ENCODE data around the gene MYO7A. TPM values are rescaled to one million over a fixed set of nuclear protein-coding genes. Genes with fewer than 3 reads are reported as not detected.

MYO7A gene
- total RNA-seq, 1 donor from 2014 or later: 46.4 TPM

DNA sequence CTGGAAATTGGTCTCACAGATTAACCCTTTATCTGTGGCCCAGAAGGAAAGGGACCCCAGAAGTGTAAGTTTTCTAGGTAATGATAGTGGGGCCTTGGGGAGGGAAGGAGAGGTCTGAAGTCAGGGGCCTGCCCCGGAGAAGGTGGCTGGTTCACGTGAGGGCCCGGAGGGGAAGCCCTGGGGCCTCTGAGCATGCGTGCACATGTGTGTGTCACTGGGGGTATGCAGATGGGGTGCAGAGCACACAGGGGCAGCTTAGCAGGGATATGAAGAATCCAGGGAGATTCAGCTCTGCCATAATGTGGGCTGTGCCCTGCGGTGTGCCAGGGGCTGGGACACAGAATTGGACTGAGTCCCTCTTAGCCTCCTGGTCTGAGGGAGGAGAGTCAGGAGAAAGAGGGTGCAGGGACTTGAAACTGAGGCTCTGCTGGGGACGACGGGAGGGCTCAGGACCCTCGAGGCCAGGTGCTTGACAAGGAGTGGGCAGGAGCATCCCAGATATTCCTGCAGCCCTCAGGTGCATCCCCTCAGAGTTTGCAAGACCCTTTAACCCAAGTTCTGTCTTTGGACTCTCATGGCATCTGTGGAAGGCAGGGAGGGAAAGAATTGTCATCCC, 15.5 kb downstream of the MYO7A start:
- TF ChIP-seq, protein P1, sequence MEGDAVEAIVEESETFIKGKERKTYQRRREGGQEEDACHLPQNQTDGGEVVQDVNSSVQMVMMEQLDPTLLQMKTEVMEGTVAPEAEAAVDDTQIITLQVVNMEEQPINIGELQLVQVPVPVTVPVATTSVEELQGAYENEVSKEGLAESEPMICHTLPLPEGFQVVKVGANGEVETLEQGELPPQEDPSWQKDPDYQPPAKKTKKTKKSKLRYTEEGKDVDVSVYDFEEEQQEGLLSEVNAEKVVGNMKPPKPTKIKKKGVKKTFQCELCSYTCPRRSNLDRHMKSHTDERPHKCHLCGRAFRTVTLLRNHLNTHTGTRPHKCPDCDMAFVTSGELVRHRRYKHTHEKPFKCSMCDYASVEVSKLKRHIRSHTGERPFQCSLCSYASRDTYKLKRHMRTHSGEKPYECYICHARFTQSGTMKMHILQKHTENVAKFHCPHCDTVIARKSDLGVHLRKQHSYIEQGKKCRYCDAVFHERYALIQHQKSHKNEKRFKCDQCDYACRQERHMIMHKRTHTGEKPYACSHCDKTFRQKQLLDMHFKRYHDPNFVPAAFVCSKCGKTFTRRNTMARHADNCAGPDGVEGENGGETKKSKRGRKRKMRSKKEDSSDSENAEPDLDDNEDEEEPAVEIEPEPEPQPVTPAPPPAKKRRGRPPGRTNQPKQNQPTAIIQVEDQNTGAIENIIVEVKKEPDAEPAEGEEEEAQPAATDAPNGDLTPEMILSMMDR (IDR thresholded peaks at IDR 0.05): no peak
- H3K27me3 ChIP-seq: no peaks in the 10 kb centered on the region
- intact Hi-C loops (cut with DNase I): no loop called here
- no peak overlapping the region for H3K27ac ChIP-seq
- H3K9me3 ChIP-seq: no peaks in the 10 kb centered on the region
- H3K4me3 ChIP-seq: no peak overlapping the region
- no peaks in the 10 kb centered on the region for H3K4me1 ChIP-seq
- H3K36me3 ChIP-seq: no peaks in the 10 kb centered on the region
- DNase-seq (ENCODE audit: low spot score in 2 of 2): no peak

DNA sequence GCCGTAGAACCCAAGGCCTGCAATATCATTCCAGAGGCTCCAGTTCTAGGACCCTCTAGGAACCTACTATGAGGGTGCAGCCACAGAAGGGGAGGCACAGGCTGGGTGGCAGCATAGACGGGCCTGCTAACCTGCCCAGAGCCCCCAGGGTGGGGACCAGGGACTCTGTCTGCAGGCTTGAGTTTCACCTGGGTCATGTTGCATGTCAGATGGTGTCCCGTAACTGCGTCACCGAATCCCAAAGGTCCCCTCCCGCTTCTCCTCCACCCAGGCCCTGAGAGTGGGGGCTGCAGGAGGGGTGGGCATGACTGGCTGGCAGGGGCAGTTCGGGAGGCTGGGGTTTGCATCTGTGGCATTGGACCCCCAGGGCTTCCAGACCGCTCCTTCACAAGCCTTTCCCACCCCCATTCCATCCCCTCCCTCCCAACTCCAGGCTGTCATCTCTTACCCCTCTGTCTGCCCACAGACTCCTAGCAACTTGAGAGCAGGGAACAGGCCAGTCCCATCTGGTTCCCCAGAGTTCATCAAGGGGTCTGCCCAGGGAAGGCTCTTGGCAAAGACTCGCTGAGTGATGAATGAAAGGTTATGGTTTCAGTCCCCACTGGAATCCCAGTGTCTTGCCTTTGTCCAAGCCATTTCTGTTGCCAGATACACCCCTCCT, 16.3 kb downstream of the MYO7A start:
- Histone ChIP-seq H3K9me3 (no peaks in the 10 kb centered on the region), H3K36me3 (no peaks in the 10 kb centered on the region), H3K4me1 (no peaks in the 10 kb centered on the region), H3K4me3 (no peak overlapping the region), H3K27ac (no peak overlapping the region), H3K27me3 (no peaks in the 10 kb centered on the region)
- no peak for DNase-seq (ENCODE audit: low spot score in 2 of 2)
- intact Hi-C loops (cut with DNase I): no loop called here
- TF ChIP-seq, protein P1 (IDR thresholded peaks at IDR 0.05): no peak

DNA sequence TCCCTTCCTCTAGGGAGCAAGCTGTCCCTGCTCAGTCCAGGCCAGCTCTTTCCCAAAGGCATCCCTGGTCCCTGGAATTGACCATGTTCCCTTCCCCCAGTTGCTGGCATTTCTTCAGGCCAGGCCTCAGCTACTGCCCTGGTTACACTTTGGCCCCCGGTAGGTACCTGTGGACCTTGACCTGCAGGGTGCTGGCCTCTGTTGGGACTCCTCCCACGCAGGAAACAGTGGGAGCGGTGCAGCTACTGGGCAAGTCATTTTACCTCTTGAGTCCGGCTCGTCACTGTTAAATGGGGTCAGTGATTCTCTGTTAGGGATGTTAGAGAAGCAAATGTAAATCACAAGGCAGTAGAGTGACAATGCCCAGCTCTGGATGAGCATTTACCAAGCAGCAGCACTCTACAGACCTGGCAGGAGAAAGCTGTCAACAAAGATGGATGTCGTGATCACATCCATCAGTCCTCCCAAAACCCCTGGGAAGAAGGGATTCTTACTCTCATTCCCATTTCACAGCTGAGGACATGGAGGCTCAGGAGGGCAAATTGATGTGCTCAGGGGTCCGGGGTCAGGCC, 16.9 kb downstream of the MYO7A start:
- H3K36me3 ChIP-seq: no peaks in the 10 kb centered on the region
- TF ChIP-seq, protein P1 (IDR thresholded peaks at IDR 0.05): no peak
- H3K27ac ChIP-seq: no peak overlapping the region
- no peak overlapping the region for H3K4me3 ChIP-seq
- H3K27me3 ChIP-seq: no peaks in the 10 kb centered on the region
- intact Hi-C loops (cut with DNase I): no loop called here
- DNase-seq (ENCODE audit: low spot score in 2 of 2): no peak
- no peaks in the 10 kb centered on the region for H3K9me3 ChIP-seq
- no peaks in the 10 kb centered on the region for H3K4me1 ChIP-seq

DNA sequence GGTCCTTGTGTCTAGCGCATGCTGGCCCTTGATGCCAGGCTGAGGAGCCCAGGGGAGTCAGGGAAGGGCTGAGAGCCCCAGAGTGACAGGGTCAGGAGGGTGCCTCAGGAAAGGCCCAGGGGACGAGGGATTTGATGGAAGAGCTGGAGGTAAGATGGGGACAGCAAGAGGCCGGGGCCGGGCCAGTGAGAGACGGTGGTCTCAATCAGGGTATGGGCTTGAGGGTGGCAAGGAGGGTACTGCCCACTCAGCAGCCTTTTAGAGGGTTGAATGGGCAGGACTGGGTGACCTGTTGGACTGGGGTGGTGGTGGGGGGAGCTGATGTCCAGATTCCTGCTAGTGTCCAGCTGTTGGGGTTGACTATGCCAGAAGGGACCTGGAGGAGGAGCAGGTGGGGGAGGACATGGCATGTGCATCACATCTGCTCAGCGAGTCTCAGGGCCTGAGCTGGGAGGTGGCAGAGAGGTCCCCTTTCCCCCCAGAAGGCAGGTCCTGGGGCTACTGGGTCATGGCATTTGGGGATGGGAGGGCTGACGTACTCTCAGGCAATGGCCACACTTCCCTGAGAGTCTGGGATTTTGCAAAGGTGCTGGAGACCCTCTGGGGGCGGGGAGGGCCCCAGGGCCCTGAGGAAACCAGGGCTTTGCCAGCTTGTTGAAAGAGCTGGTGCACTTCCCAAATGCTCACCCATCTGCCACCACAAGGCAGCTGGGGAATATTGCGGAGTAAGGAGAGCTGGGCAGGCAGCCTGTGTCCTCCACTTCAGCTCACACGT, 18.4 kb downstream of the MYO7A start:
- H3K4me3 ChIP-seq: no peak overlapping the region
- no peaks in the 10 kb centered on the region for H3K27me3 ChIP-seq
- H3K4me1 ChIP-seq: no peaks in the 10 kb centered on the region
- no peak for DNase-seq (ENCODE audit: low spot score in 2 of 2)
- intact Hi-C loops (cut with DNase I): no loop called here
- TF ChIP-seq, protein P1 (IDR thresholded peaks at IDR 0.05): no peak
- H3K27ac ChIP-seq: no peak overlapping the region
- H3K36me3 ChIP-seq: no peaks in the 10 kb centered on the region
- no peaks in the 10 kb centered on the region for H3K9me3 ChIP-seq

DNA sequence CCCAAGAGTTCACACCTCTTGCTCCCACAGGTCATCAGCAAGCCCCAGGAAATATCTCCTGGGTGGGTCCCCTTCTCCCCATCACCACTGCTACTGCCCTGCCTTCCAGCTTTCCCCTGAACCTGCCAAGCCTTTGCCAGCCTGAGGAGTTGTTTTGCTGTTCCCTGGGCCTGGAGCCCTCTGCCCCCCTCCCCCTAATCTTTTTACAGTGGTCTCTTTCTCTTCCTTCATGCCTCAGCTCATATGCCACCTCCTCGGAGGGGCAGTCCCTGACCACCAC, 18.9 kb downstream of the MYO7A start:
- no peak overlapping the region for H3K4me3 ChIP-seq
- no peak for DNase-seq (ENCODE audit: low spot score in 2 of 2)
- no peaks in the 10 kb centered on the region for H3K27me3 ChIP-seq
- no peaks in the 10 kb centered on the region for H3K4me1 ChIP-seq
- intact Hi-C loops (cut with DNase I): no loop called here
- TF ChIP-seq, protein P1 (IDR thresholded peaks at IDR 0.05): no peak
- no peak overlapping the region for H3K27ac ChIP-seq
- no peaks in the 10 kb centered on the region for H3K36me3 ChIP-seq
- H3K9me3 ChIP-seq: no peaks in the 10 kb centered on the region

All from ascending aorta (tissue), 2 donors.